Spinal cord (tissue), 10 donors: Measurements from ENCODE around the gene SPG21. TPM values are rescaled to one million over a fixed set of nuclear protein-coding genes. Genes with fewer than 3 reads are reported as not detected.

Experiments used
- DNase-seq, 6 donors: peaks; one replicate each; pipeline versions ENCODE4 v3.0.0 to v3.0.0-alpha.2; 2013 to 2015; ENCODE audit warnings: low spot score in 6 of 6, low read depth in 4 of 6
- H3K27ac ChIP-seq: one replicate; pipeline ENCODE4 v1.5.1; 2013; ENCODE audit warnings: low read depth, low read length, control low read depth
- H3K27me3 ChIP-seq: one replicate; pipeline ENCODE4 v1.6.1; 2013; ENCODE audit warnings: low read length; ENCODE audit not compliant: control insufficient read depth, insufficient read depth
- H3K36me3 ChIP-seq: one replicate; pipeline ENCODE4 v1.6.1; 2013; ENCODE audit warnings: low read length; ENCODE audit not compliant: control insufficient read depth, insufficient read depth
- H3K4me1 ChIP-seq: one replicate; pipeline ENCODE4 v1.6.1; 2013; ENCODE audit warnings: low read length; ENCODE audit not compliant: control insufficient read depth, insufficient read depth
- H3K4me3 ChIP-seq: one replicate; pipeline ENCODE4 v1.5.1; 2013; ENCODE audit warnings: low read depth, low read length, control low read depth
- H3K9me3 ChIP-seq: one replicate; pipeline ENCODE4 v1.6.1; 2013; ENCODE audit warnings: low read length; ENCODE audit not compliant: control insufficient read depth, insufficient read depth
- WGBS: methylation state at CpG from one replicate; pipeline ENCODE4 v1.1.5; 2013; ENCODE audit warnings: missing lambda C conversion rate; ENCODE audit not compliant: insufficient coverage; 5-methylcytosine and 5-hydroxymethylcytosine counted together
- polyA plus RNA-seq, 2 donors: library from polyadenylated mRNA; unstranded; fragments of 120-200 nt; gene quantifications; one replicate each; pipeline ENCODE4 v1.2.1, GENCODE V29; 2013; ENCODE audit not compliant: insufficient read length in 2 of 2
- total RNA-seq, 2 donors: library from RNA; depleted of rRNA in 1 of 2; stranded (reverse); fragments of 120-200 nt in 1 of 2; fragments of >200 nt in 1 of 2; gene quantifications; one replicate each; pipeline versions ENCODE4 v1.2.3 to v1.2.4, GENCODE V29; 2013 to 2014
- donor health status: healthy.

The SPG21 gene
- total and polyA plus RNA-seq, 4 donors, result 49.4 to 74.0 (median 59.8) TPM

DNA sequence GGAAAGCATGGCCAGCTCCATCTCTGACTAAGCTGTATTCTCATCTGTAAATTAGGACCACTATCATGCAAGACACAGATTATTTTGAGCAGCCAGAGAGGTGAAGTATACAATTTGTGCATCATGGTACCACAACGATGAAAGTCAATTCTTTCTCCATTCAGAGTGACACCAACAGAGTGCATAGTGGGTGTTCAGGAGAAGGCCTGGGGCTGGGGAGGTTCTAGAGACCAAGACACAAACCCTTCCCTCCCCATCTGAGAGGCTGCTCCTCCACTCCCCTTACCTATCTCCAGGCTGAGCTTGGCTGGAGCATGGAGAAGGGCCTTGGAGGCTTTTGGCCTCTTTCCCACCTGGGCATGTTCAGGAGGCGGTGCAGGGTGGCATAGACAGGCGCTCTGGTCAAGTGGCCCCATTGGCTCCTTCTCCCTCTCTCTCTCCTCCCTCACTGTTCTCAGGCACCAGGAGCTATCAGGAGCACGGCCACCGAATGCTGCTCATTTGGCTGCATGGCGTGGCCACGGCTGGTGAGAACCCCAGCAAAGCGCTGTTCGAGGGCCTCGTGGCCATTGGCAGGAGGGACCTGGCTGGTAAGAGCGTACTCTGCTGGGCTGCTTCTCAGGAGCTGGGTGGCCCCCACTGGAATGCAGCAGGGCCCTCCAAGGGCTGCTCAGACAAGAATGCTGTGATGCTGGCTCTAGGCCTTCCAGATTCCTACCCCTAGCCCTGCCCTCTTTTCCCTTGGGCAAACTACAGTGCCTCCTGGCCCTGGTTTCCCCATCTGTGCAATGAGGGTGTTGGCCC is 40.1 kb downstream of the SPG21 start:
- Histone ChIP-seq H3K27me3 (no peaks in the 10 kb centered on the region), H3K4me3 (no peak overlapping the region), H3K4me1 (no peaks in the 10 kb centered on the region), H3K36me3 (peaks cover 9% of the 10 kb centered on the region), H3K27ac (no peak overlapping the region), H3K9me3 (no peaks in the 10 kb centered on the region)
- DNase-seq, result no peak
- 96% methylated on average over 10 of the region's 11 CpGs for WGBS

- Histone ChIP-seq H3K36me3 (peaks cover 9% of the 10 kb centered on the region), H3K27me3 (no peaks in the 10 kb centered on the region), H3K27ac (no peak overlapping the region), H3K4me1 (no peaks in the 10 kb centered on the region), H3K9me3 (no peaks in the 10 kb centered on the region), H3K4me3 (no peak overlapping the region)
- WGBS, result 78% methylated on average over 9 of the region's 9 CpGs
- DNase-seq, result no peak
Measured at GRCh38 chr15:64948916-64949315, 40.8 kb downstream of the SPG21 start.

DNA sequence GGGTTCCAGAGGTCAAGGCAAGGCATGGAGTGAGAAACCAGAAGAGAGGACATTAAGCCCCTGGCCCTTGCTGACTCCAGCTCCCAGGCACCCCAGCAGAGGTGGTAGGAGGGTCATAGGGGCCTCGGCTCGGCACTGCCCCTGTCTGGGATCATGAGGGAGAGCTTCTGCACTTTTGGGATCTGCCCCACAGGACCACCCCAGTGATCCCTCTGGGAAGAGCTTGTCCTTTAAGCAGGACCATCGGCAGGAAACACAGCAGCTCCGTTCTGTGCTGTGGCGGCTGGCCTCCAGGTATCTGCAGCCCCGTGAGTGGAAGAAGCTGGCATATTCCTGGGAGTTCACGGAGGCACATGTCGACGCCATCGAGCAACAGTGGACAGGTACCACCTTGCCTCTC is 42.5 kb downstream of the SPG21 start:
- no peaks in the 10 kb centered on the region for H3K4me1 ChIP-seq
- no peaks in the 10 kb centered on the region for H3K9me3 ChIP-seq
- no peak for DNase-seq
- peaks cover 9% of the 10 kb centered on the region for H3K36me3 ChIP-seq
- no peak overlapping the region for H3K4me3 ChIP-seq
- WGBS, result 74% methylated on average over 8 of the region's 10 CpGs
- H3K27me3 ChIP-seq, result no peaks in the 10 kb centered on the region
- H3K27ac ChIP-seq, result no peak overlapping the region

GRCh38 chr15:64944961-64945360 is 44.8 kb downstream of the SPG21 start:
- no peaks in the 10 kb centered on the region for H3K4me1 ChIP-seq
- no peaks in the 10 kb centered on the region for H3K9me3 ChIP-seq
- H3K27me3 ChIP-seq, result no peaks in the 10 kb centered on the region
- peaks cover 9% of the 10 kb centered on the region for H3K36me3 ChIP-seq
- no peak overlapping the region for H3K27ac ChIP-seq
- H3K4me3 ChIP-seq, result no peak overlapping the region
- WGBS, result 92% methylated on average over 2 of the region's 4 CpGs
- no peak for DNase-seq

- Histone ChIP-seq H3K36me3 (peaks cover 4% of the 10 kb centered on the region), H3K4me1 (no peaks in the 10 kb centered on the region), H3K27me3 (no peaks in the 10 kb centered on the region), H3K27ac (no peak overlapping the region), H3K9me3 (no peaks in the 10 kb centered on the region), H3K4me3 (no peak overlapping the region)
- WGBS, result 95% methylated on average over 5 of the region's 6 CpGs
- no peak for DNase-seq
Measured at GRCh38 chr15:64943512-64944225, 46.0 kb downstream of the SPG21 start.

DNA sequence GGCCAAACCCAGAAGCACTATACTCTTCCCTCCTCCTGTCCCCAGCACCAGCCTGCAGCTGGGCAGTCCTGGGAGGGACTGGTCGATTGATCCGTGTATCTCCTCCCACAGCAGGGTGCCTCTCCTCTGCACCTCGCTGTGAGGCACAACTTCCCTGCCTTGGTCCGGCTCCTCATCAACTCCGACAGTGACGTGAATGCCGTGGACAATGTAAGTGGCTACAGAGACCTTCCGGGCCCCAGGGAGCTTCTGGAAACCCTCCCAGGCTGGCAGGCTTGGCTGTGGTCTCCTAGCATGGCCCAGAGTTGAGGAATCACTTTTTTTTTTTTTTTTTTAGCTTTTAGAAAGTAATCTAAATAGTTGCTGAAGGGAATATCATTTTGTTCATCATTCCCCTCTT is 47.4 kb downstream of the SPG21 start:
- H3K27ac ChIP-seq, result no peak overlapping the region
- no peaks in the 10 kb centered on the region for H3K9me3 ChIP-seq
- 54% methylated on average over 8 of the region's 8 CpGs for WGBS
- no peaks in the 10 kb centered on the region for H3K4me1 ChIP-seq
- no peaks in the 10 kb centered on the region for H3K27me3 ChIP-seq
- H3K4me3 ChIP-seq, result no peak overlapping the region
- DNase-seq, result no peak
- H3K36me3 ChIP-seq, result peaks cover 4% of the 10 kb centered on the region

DNA sequence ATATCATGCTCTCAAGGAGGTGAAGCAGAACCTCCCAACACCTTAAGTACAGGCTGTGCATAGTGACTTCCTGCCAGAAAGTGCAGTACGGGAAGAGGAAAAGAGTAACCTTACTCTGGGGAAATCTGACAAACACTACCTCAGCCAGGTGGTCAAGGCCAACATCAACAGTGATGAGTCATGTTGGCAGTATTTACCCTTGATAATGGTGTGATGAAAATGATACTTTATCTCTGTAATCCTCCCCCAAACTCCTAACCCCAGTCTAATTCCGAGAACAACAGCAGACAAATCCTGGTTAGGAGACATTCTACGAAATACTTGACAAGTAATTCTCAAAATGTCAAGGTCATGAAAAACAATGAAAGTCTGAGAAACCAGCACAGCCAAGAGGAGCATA is 51.5 kb downstream of the SPG21 start:
- no peak overlapping the region for H3K27ac ChIP-seq
- H3K27me3 ChIP-seq, result no peaks in the 10 kb centered on the region
- H3K4me1 ChIP-seq, result no peaks in the 10 kb centered on the region
- no peaks in the 10 kb centered on the region for H3K9me3 ChIP-seq
- whole genome bisulfite sequencing, result no CpG with 5 or more reads among the region's 3 CpGs
- H3K4me3 ChIP-seq, result no peak overlapping the region
- peaks cover 5% of the 10 kb centered on the region for H3K36me3 ChIP-seq
- no peak for DNase-seq

GRCh38 chr15:64934023-64934422 is 55.7 kb downstream of the SPG21 start:
- WGBS, result 91% methylated on average over 4 of the region's 11 CpGs
- no peaks in the 10 kb centered on the region for H3K27me3 ChIP-seq

GRCh38 chr15:64931381-64931780 is 58.3 kb downstream of the SPG21 start:
- peaks cover 17% of the 10 kb centered on the region for H3K4me1 ChIP-seq
- H3K27me3 ChIP-seq, result no peaks in the 10 kb centered on the region
- DNase-seq, result no peak
- H3K4me3 ChIP-seq, result no peak overlapping the region
- H3K36me3 ChIP-seq, result peaks cover 30% of the 10 kb centered on the region
- WGBS, result 85% methylated on average over 7 of the region's 8 CpGs
- H3K27ac ChIP-seq, result no peak overlapping the region
- H3K9me3 ChIP-seq, result no peaks in the 10 kb centered on the region

More at GRCh38 chr15:64934023-64934422, 55.7 kb downstream of the SPG21 start:
- no peak overlapping the region for H3K4me3 ChIP-seq
- H3K36me3 ChIP-seq, result peaks cover 22% of the 10 kb centered on the region
- no peak overlapping the region for H3K27ac ChIP-seq
- H3K4me1 ChIP-seq, result peaks cover 11% of the 10 kb centered on the region
- no peak for DNase-seq
- H3K9me3 ChIP-seq, result no peaks in the 10 kb centered on the region
